ENCODE results near the gene GLIS1. TPM values are rescaled to one million over a fixed set of nuclear protein-coding genes. Genes with fewer than 3 reads are reported as not detected.

Gene GLIS1
- total RNA-seq, 1 donor from 2014 or later: 0.07 TPM

DNA sequence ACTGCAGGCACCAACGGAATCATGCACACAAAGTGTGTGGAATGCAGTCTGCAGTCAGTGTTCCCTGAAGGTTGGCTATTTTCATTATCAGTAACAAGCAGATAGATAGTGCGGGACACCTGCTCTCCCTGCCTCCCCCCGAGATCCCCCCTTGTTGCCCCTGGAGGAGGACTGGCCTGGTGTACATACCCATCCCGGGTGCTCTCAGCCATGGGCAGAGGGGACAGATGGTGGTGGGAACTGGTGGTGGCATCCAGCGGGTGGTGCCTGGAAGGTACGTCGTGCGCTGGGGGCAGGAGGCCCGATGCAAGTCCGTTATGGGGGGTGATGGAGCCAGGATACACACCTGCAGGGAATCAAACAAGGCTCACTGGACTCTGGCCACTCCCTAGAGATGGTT lies 224.5 kb downstream of the GLIS1 start:
- Histone ChIP-seq H3K4me2 (ENCODE audit: low read length) (no peak overlapping the region), H3K27ac (ENCODE audit: low read depth, low read length) (no peak overlapping the region), H2AFZ (ENCODE audit: low read depth, low read length) (no peak overlapping the region), H4K20me1 (ENCODE audit: insufficient read depth, low read length) (peaks cover 90% of the 10 kb centered on the region), H3K9ac (ENCODE audit: low read length) (no peak overlapping the region), H3K79me2 (ENCODE audit: insufficient read depth, low read length) (no peaks in the 10 kb centered on the region), H3K27me3 (ENCODE audit: insufficient read depth, low read length) (no peaks in the 10 kb centered on the region), H3K36me3 (ENCODE audit: insufficient read depth, low read length) (peaks cover 9% of the 10 kb centered on the region), H3K9me3 (ENCODE audit: insufficient read depth, low read depth, low read length) (no peaks in the 10 kb centered on the region), H3K4me1 (ENCODE audit: insufficient read depth, low read length) (peaks cover 18% of the 10 kb centered on the region), H3K4me3 (ENCODE audit: insufficient read depth, low read depth, low read length) (no peak overlapping the region)
- H3K4me1 Mint-ChIP-seq (ENCODE audit: low read depth, unreplicated experiment): peaks cover 2% of the 10 kb centered on the region
- no peak overlapping the region for H3K4me3 Mint-ChIP-seq (ENCODE audit: unreplicated experiment)
- H3K36me3 Mint-ChIP-seq (ENCODE audit: low read depth, unreplicated experiment): no peaks in the 10 kb centered on the region
- H3K27ac Mint-ChIP-seq (ENCODE audit: unreplicated experiment): no peak overlapping the region
- no peaks in the 10 kb centered on the region for H3K9me3 Mint-ChIP-seq (ENCODE audit: unreplicated experiment)
- TF ChIP-seq, protein P1, sequence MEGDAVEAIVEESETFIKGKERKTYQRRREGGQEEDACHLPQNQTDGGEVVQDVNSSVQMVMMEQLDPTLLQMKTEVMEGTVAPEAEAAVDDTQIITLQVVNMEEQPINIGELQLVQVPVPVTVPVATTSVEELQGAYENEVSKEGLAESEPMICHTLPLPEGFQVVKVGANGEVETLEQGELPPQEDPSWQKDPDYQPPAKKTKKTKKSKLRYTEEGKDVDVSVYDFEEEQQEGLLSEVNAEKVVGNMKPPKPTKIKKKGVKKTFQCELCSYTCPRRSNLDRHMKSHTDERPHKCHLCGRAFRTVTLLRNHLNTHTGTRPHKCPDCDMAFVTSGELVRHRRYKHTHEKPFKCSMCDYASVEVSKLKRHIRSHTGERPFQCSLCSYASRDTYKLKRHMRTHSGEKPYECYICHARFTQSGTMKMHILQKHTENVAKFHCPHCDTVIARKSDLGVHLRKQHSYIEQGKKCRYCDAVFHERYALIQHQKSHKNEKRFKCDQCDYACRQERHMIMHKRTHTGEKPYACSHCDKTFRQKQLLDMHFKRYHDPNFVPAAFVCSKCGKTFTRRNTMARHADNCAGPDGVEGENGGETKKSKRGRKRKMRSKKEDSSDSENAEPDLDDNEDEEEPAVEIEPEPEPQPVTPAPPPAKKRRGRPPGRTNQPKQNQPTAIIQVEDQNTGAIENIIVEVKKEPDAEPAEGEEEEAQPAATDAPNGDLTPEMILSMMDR (IDR thresholded peaks at IDR 0.05; ENCODE audit: insufficient read depth, low read depth, low read length): no peak
- no peak for TF ChIP-seq EZH2 (IDR thresholded peaks at IDR 0.05; ENCODE audit: insufficient read depth, low read length)
- FAIRE-seq (no peak), DNase-seq (ENCODE audit: low read depth) (no peak)
- H3K27me3 Mint-ChIP-seq (ENCODE audit: low read depth, unreplicated experiment): peaks cover 38% of the 10 kb centered on the region

DNA sequence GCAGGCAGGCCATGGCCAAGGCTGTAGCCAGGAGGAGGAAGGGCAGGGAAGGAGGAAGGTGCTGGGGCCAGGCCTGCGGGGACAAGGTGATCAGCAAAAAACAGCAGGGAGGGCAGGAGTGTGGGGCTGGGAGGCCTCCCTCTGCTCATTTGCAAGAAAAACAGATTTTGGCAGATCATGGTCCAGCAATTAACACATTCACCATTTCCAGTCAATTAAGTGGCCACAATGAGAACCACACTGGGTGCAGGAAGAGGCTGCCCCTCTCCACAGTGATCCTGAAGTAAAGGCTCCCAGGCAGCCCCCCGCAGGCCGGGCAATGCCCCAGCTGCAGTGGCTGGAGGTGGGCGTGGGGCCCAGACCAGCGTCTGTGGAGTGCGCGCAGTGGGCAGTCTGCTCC lies 225.1 kb downstream of the GLIS1 start:
- H3K4me2 ChIP-seq (ENCODE audit: low read length): no peak overlapping the region

More for the DNA sequence above, 225.1 kb downstream of the GLIS1 start:
- Mint-ChIP-seq H3K4me1 (ENCODE audit: low read depth, unreplicated experiment) (no peaks in the 10 kb centered on the region), H3K4me3 (ENCODE audit: unreplicated experiment) (no peak overlapping the region), H3K36me3 (ENCODE audit: low read depth, unreplicated experiment) (no peaks in the 10 kb centered on the region), H3K27ac (ENCODE audit: unreplicated experiment) (no peak overlapping the region), H3K27me3 (ENCODE audit: low read depth, unreplicated experiment) (peaks cover 37% of the 10 kb centered on the region), H3K9me3 (ENCODE audit: unreplicated experiment) (no peaks in the 10 kb centered on the region)
- TF ChIP-seq, protein P1 (IDR thresholded peaks at IDR 0.05; ENCODE audit: insufficient read depth, low read depth, low read length): no peak
- TF ChIP-seq EZH2 (IDR thresholded peaks at IDR 0.05; ENCODE audit: insufficient read depth, low read length): no peak
- no peak overlapping the region for H3K27ac ChIP-seq (ENCODE audit: low read depth, low read length)
- H3K36me3 ChIP-seq (ENCODE audit: insufficient read depth, low read length): peaks cover 9% of the 10 kb centered on the region
- H3K9ac ChIP-seq (ENCODE audit: low read length): no peak overlapping the region
- no peaks in the 10 kb centered on the region for H3K79me2 ChIP-seq (ENCODE audit: insufficient read depth, low read length)
- H4K20me1 ChIP-seq (ENCODE audit: insufficient read depth, low read length): peaks cover 90% of the 10 kb centered on the region
- no peak overlapping the region for H2AFZ ChIP-seq (ENCODE audit: low read depth, low read length)
- H3K4me1 ChIP-seq (ENCODE audit: insufficient read depth, low read length): peaks cover 19% of the 10 kb centered on the region
- FAIRE-seq (no peak), DNase-seq (ENCODE audit: low read depth) (no peak)
- no peaks in the 10 kb centered on the region for H3K9me3 ChIP-seq (ENCODE audit: insufficient read depth, low read depth, low read length)
- no peak overlapping the region for H3K4me3 ChIP-seq (ENCODE audit: insufficient read depth, low read depth, low read length)
- H3K27me3 ChIP-seq (ENCODE audit: insufficient read depth, low read length): no peaks in the 10 kb centered on the region
